GM12891 (cell line): Measurements from ENCODE around the gene GJC3.
"Not testable (repeated sequence)": the region's sequence is repeated elsewhere in the genome, so short reads cannot be mapped to it uniquely, and the experiment has no call there.

ENCODE experiments used
- DNase-seq: peaks from one replicate; pipeline ENCODE4 v3.0.0; 2011; ENCODE audit warnings: low spot score; ENCODE audit not compliant: insufficient read length
- FAIRE-seq: peaks from 2 replicates; lab custom pipeline; 2011; peaks lifted over from hg19 to GRCh38; lab: Jason Lieb, UNC
- PAX5 ChIP-seq: IDR thresholded peaks from 2 replicates; pipeline ENCODE4 v1.6.1; 2011; ENCODE audit warnings: low read length, moderate library complexity, mild to moderate bottlenecking; ENCODE audit not compliant: insufficient read depth, severe bottlenecking
- POLR2A ChIP-seq: IDR thresholded peaks from 2 replicates; pipeline ENCODE4 v1.6.1; 2011; ENCODE audit warnings: low read depth, low read length, control low read depth
- POLR2AphosphoS5 ChIP-seq: IDR thresholded peaks from 2 replicates; pipeline ENCODE4 v1.6.1; 2011; ENCODE audit warnings: low read depth, low read length, control low read depth
- POU2F2 ChIP-seq: IDR thresholded peaks from 2 replicates; pipeline ENCODE4 v1.6.1; 2011; ENCODE audit warnings: low read depth, mild to moderate bottlenecking, control low read depth, low read length, moderate library complexity
- SPI1 ChIP-seq: IDR thresholded peaks from 2 replicates; pipeline ENCODE4 v1.6.1; 2011; ENCODE audit warnings: low read depth, low read length, control low read depth
- TAF1 ChIP-seq: IDR thresholded peaks from 2 replicates; pipeline ENCODE4 v1.6.1; 2011; ENCODE audit warnings: low read depth, low read length, control low read depth

Gene GJC3

GRCh38 chr7:99953649-99954048, 24.2 kb upstream of the GJC3 start:
- DNase-seq (no peak), FAIRE-seq (no peak)
- no peak for TF ChIP-seq TAF1
- TF ChIP-seq PAX5: no peak
- TF ChIP-seq SPI1: no peak
- no peak for TF ChIP-seq POLR2AphosphoS5
- no peak for TF ChIP-seq POLR2A
- no peak for TF ChIP-seq POU2F2

GRCh38 chr7:99952649-99953048, 23.2 kb upstream of the GJC3 start:
- not testable (repeated sequence) for FAIRE-seq

GRCh38 chr7:99950819-99951218, 21.4 kb upstream of the GJC3 start:
- not testable (repeated sequence) for FAIRE-seq, DNase-seq

More at GRCh38 chr7:99952649-99953048, 23.2 kb upstream of the GJC3 start:
- not testable (repeated sequence) for DNase-seq

- TF ChIP-seq TAF1 (no peak), SPI1 (no peak), POLR2AphosphoS5 (no peak), POU2F2 (no peak), POLR2A (no peak), PAX5 (no peak)
- no peak for DNase-seq
- FAIRE-seq: no peak
These were observed 20.3 kb upstream of the GJC3 start for GRCh38 chr7:99949645-99950228.

- DNase-seq: no peak
- TF ChIP-seq POLR2A: no peak
- TF ChIP-seq TAF1: no peak
- no peak for TF ChIP-seq POLR2AphosphoS5
- TF ChIP-seq SPI1: no peak
- no peak for TF ChIP-seq PAX5
- no peak for TF ChIP-seq POU2F2
- no peak for FAIRE-seq
These were observed 18.2 kb upstream of the GJC3 start for GRCh38 chr7:99947608-99948007.

GRCh38 chr7:99944497-99945070, 15.2 kb upstream of the GJC3 start:
- FAIRE-seq (no peak), DNase-seq (no peak)
- TF ChIP-seq PAX5 (no peak), POLR2A (no peak), SPI1 (no peak), TAF1 (no peak), POU2F2 (no peak), POLR2AphosphoS5 (no peak)

- TF ChIP-seq POLR2A (no peak), TAF1 (no peak), POU2F2 (no peak), POLR2AphosphoS5 (no peak), PAX5 (no peak), SPI1 (no peak)
- DNase-seq (no peak), FAIRE-seq (no peak)
These were observed 14.4 kb upstream of the GJC3 start for GRCh38 chr7:99943641-99944496.

GRCh38 chr7:99938296-99938695, 8.9 kb upstream of the GJC3 start:
- TF ChIP-seq POU2F2 (no peak), PAX5 (no peak), POLR2AphosphoS5 (no peak), POLR2A (no peak), SPI1 (no peak), TAF1 (no peak)
- FAIRE-seq: no peak

GRCh38 chr7:99935009-99935408, 5.6 kb upstream of the GJC3 start:
- DNase-seq, FAIRE-seq: not testable (repeated sequence)

More at GRCh38 chr7:99938296-99938695, 8.9 kb upstream of the GJC3 start:
- no peak for DNase-seq

- DNase-seq (no peak), FAIRE-seq (no peak)
- no peak for TF ChIP-seq PAX5
- no peak for TF ChIP-seq POLR2A
- TF ChIP-seq SPI1: no peak
- no peak for TF ChIP-seq TAF1
- no peak for TF ChIP-seq POLR2AphosphoS5
- TF ChIP-seq POU2F2: no peak
These were observed 956 bp upstream of the GJC3 start for GRCh38 chr7:99930376-99930775.

- no peak for TF ChIP-seq POLR2A
- TF ChIP-seq POU2F2: no peak
- no peak for TF ChIP-seq PAX5
- TF ChIP-seq SPI1: no peak
- no peak for TF ChIP-seq POLR2AphosphoS5
- TF ChIP-seq TAF1: no peak
- DNase-seq: no peak
- no peak for FAIRE-seq
These were observed 272 bp upstream of the GJC3 start for GRCh38 chr7:99929730-99930053.
